Measurements from ENCODE around the gene FBXL5. TPM values are rescaled to one million over a fixed set of nuclear protein-coding genes. Genes with fewer than 3 reads are reported as not detected.

The FBXL5 gene
- total and polyA plus RNA-seq, 9 of the 15 experiments (the other 6 are each of a cell fraction or from before 2014, with no cell fraction given): 6.0 to 35.2 (median 22.1) TPM

DNA sequence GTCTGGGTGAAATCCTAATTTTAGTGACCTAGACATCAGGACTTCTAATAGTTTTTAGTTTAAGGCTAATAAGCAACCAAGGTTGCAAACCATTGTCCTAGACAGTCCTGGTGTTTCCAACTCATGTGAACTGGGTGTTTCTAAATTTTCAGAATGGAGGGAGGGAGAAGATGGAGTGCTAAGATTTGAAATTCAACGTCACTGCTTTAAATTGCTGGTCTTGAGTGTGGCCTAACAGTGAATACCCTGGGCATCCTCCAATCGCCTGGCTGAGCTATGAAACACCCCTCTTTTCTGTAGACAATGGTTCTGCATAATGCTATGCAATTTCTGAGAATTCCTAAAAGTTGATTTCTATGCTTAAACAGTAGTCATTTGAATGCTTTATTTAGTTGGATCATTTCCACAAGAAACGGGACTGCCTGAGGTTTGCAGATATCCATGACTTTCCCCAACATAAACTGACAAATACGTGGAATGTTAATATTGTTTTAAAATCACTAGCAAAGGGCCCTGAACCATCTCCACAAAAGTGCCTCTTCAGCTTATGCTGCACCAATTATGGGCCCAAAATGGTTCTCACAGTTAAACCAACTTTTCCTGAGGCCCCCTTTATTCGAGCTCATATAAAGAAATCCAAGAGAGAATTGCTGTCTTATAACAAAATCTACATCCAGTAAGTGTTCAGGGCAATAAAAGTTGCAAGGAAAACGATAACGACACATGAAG is 1.1 kb downstream of the FBXL5 start (continued):
- TF ChIP-seq, protein P1, sequence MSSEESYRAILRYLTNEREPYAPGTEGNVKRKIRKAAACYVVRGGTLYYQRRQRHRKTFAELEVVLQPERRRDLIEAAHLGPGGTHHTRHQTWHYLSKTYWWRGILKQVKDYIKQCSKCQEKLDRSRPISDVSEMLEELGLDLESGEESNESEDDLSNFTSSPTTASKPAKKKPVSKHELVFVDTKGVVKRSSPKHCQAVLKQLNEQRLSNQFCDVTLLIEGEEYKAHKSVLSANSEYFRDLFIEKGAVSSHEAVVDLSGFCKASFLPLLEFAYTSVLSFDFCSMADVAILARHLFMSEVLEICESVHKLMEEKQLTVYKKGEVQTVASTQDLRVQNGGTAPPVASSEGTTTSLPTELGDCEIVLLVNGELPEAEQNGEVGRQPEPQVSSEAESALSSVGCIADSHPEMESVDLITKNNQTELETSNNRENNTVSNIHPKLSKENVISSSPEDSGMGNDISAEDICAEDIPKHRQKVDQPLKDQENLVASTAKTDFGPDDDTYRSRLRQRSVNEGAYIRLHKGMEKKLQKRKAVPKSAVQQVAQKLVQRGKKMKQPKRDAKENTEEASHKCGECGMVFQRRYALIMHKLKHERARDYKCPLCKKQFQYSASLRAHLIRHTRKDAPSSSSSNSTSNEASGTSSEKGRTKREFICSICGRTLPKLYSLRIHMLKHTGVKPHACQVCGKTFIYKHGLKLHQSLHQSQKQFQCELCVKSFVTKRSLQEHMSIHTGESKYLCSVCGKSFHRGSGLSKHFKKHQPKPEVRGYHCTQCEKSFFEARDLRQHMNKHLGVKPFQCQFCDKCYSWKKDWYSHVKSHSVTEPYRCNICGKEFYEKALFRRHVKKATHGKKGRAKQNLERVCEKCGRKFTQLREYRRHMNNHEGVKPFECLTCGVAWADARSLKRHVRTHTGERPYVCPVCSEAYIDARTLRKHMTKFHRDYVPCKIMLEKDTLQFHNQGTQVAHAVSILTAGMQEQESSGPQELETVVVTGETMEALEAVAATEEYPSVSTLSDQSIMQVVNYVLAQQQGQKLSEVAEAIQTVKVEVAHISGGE (CRISPR knock-in tag; IDR thresholded peaks at IDR 0.05): 0 out of 6 replicates have a peak, but pooled peaks of 1 of the 3 experiments have one; percentile 19
- TF ChIP-seq CBX2 (IDR thresholded peaks at IDR 0.05; ENCODE audit: insufficient read depth, low read length, poor library complexity, severe bottlenecking): no peak
- no peak for TF ChIP-seq ZNF134 (CRISPR knock-in tag; conservative IDR thresholded peaks at IDR 0.05)
- TF ChIP-seq KAT8 (IDR thresholded peaks at IDR 0.05; ENCODE audit: low read depth): no peak
- TF ChIP-seq ZNF347 (CRISPR knock-in tag; IDR thresholded peaks at IDR 0.05; ENCODE audit: low read depth): no peak
- TF ChIP-seq TGIF2 (CRISPR knock-in tag; IDR thresholded peaks at IDR 0.05): no peak
- no peak for TF ChIP-seq SRSF7 (optimal IDR thresholded peaks at IDR 0.05; ENCODE audit: low read depth, low read length)
- TF ChIP-seq GATA2 (CRISPR knock-in tag; IDR thresholded peaks at IDR 0.05): peak; percentile 72
- no peak for TF ChIP-seq PHB (CRISPR knock-in tag; IDR thresholded peaks at IDR 0.05)
- peak; percentile 56 for TF ChIP-seq TBP (optimal IDR thresholded peaks at IDR 0.05; ENCODE audit: low read depth, low read length)
- TF ChIP-seq, protein P2, sequence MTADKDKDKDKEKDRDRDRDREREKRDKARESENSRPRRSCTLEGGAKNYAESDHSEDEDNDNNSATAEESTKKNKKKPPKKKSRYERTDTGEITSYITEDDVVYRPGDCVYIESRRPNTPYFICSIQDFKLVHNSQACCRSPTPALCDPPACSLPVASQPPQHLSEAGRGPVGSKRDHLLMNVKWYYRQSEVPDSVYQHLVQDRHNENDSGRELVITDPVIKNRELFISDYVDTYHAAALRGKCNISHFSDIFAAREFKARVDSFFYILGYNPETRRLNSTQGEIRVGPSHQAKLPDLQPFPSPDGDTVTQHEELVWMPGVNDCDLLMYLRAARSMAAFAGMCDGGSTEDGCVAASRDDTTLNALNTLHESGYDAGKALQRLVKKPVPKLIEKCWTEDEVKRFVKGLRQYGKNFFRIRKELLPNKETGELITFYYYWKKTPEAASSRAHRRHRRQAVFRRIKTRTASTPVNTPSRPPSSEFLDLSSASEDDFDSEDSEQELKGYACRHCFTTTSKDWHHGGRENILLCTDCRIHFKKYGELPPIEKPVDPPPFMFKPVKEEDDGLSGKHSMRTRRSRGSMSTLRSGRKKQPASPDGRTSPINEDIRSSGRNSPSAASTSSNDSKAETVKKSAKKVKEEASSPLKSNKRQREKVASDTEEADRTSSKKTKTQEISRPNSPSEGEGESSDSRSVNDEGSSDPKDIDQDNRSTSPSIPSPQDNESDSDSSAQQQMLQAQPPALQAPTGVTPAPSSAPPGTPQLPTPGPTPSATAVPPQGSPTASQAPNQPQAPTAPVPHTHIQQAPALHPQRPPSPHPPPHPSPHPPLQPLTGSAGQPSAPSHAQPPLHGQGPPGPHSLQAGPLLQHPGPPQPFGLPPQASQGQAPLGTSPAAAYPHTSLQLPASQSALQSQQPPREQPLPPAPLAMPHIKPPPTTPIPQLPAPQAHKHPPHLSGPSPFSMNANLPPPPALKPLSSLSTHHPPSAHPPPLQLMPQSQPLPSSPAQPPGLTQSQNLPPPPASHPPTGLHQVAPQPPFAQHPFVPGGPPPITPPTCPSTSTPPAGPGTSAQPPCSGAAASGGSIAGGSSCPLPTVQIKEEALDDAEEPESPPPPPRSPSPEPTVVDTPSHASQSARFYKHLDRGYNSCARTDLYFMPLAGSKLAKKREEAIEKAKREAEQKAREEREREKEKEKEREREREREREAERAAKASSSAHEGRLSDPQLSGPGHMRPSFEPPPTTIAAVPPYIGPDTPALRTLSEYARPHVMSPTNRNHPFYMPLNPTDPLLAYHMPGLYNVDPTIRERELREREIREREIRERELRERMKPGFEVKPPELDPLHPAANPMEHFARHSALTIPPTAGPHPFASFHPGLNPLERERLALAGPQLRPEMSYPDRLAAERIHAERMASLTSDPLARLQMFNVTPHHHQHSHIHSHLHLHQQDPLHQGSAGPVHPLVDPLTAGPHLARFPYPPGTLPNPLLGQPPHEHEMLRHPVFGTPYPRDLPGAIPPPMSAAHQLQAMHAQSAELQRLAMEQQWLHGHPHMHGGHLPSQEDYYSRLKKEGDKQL (CRISPR knock-in tag; IDR thresholded peaks at IDR 0.05; ENCODE audit: borderline replicate concordance): no peak
- TF ChIP-seq ILK (tag; IDR thresholded peaks at IDR 0.05; ENCODE audit: borderline replicate concordance, low read depth): no peak
- TF ChIP-seq NRF1 (conservative IDR thresholded peaks at IDR 0.05 in 1 of 2, IDR thresholded peaks at IDR 0.05 in 1 of 2): peak; percentile 56 to 65
